Vagina (tissue), 2 donors: ENCODE data around the gene PRRT2.

Source experiments
- CTCF ChIP-seq, 3 experiments: fragments of 450-650 bp in 2 of 3; fragments of 200-600 bp in 1 of 3; sonication (generic) in 1 of 3; IDR thresholded peaks; one replicate each; pipeline ENCODE4 v1.5.1; 2017 to 2019; ENCODE audit warnings: antibody characterized with exemption in 3 of 3, mild to moderate bottlenecking in 2 of 3, moderate library complexity in 2 of 3
- POLR2A ChIP-seq, 2 donors: fragments of 450-650 bp; IDR thresholded peaks; one replicate each; pipeline ENCODE4 v1.6.1; 2017; ENCODE audit warnings: antibody characterized with exemption in 2 of 2, mild to moderate bottlenecking in 2 of 2, moderate library complexity in 2 of 2

GRCh38 chr16:29804020-29804419 lies 8.0 kb upstream of the PRRT2 start:
- TF ChIP-seq CTCF (IDR thresholded peaks at IDR 0.05) (no peak), POLR2A (IDR thresholded peaks at IDR 0.05) (no peak)
